K562 (cell line): ENCODE data around the gene SETD7. TPM values are rescaled to one million over a fixed set of nuclear protein-coding genes. Genes with fewer than 3 reads are reported as not detected.

ENCODE experiments used
- ATAC-seq: fragments of 200-7000 bp; cut with Tn5 transposase; 3 replicates; pipeline ENCODE4 v1.9.1; 2020; ENCODE audit warnings: moderate library complexity
- BruUV-seq: library from RNA; stranded (reverse); fragments of 400-500 nt; replicated peaks from 2 replicates; lab custom pipeline; 2021; lab: Mats Ljungman, UMichigan
- CTCF ChIA-PET: fragments of 300-600 bp; formaldehyde crosslinking; extraction: SDS; loops from one replicate; lab custom pipeline; 2021; ENCODE audit warnings: low intra/inter-chr PET ratio; lab: Yijun Ruan, JAX
- POLR2A ChIA-PET: fragments of 300-600, 350-650 bp; sonication (Branson Sonifier 250); formaldehyde crosslinking; extraction: SDS; loops from one replicate; lab custom pipeline; 2021; ENCODE audit warnings: antibody characterized with exemption, inconsistent platforms; lab: Yijun Ruan, JAX
- DNase-seq, 4 experiments: peaks; one replicate each; pipeline versions ENCODE4 v3.0.0 to v3.0.0-alpha.2; 2011 to 2018; ENCODE audit warnings: low spot score in 3 of 4, mixed read lengths in 3 of 4; ENCODE audit errors: extremely low read depth in 1 of 4
- FAIRE-seq: peaks from 2 replicates; lab custom pipeline; 2011; peaks lifted over from hg19 to GRCh38; lab: Jason Lieb, UNC
- H2AFZ ChIP-seq: 2 replicates; pipeline ENCODE4 v1.6.0; 2011; ENCODE audit warnings: low read depth, low read length, control low read depth, inconsistent platforms
- H3K27ac ChIP-seq: fragments of 200-600 bp; 3 replicates; pipeline ENCODE4 v1.8.0; 2011; ENCODE audit warnings: low read depth, mild to moderate bottlenecking, control low read depth, inconsistent platforms, low read length, moderate library complexity, mixed read lengths; ENCODE audit errors: extremely low read depth
- H3K27me3 ChIP-seq, 2 experiments: fragments of 300-600 bp in 1 of 2; 2 replicates in 1 of 2; 3 replicates in 1 of 2; pipeline versions ENCODE4 v1.6.0 to v1.8.0; 2011; ENCODE audit warnings: inconsistent platforms in 2 of 2, low read length in 2 of 2, mild to moderate bottlenecking in 1 of 2, mixed read lengths in 1 of 2, moderate library complexity in 1 of 2; ENCODE audit not compliant: control insufficient read depth in 2 of 2, insufficient read depth in 2 of 2
- H3K36me3 ChIP-seq: fragments of 300-600 bp; 3 replicates; pipeline ENCODE4 v1.8.0; 2011; ENCODE audit warnings: mild to moderate bottlenecking, low read length, inconsistent platforms; ENCODE audit not compliant: control insufficient read depth, insufficient read depth
- H3K4me1 ChIP-seq, 2 experiments: fragments of 200-600 bp in 1 of 2; replicated peaks in 1 of 2; 2 replicates in 1 of 2; 3 replicates in 1 of 2; pipeline versions ENCODE4 v1.5.1 to v1.8.0; 2011; ENCODE audit warnings: inconsistent platforms in 2 of 2, low read length in 2 of 2, mild to moderate bottlenecking in 1 of 2, mixed read lengths in 1 of 2, moderate library complexity in 1 of 2; ENCODE audit not compliant: control insufficient read depth in 2 of 2, insufficient read depth in 2 of 2
- H3K4me2 ChIP-seq: 2 replicates; pipeline ENCODE4 v1.6.1; 2011; ENCODE audit warnings: low read length, control low read depth, inconsistent platforms, mixed read lengths; ENCODE audit not compliant: insufficient read depth
- H3K4me3 ChIP-seq: fragments of 200-600 bp; sonication (generic), shearing (Covaris generic); 2 replicates; pipeline ENCODE4 v1.5.1; 2016; ENCODE audit warnings: control low read depth, inconsistent platforms
- H3K79me2 ChIP-seq: fragments of 200-600 bp; 3 replicates; pipeline ENCODE4 v1.8.0; 2011; ENCODE audit warnings: low read length, inconsistent platforms; ENCODE audit not compliant: control insufficient read depth, insufficient read depth
- H3K9ac ChIP-seq, 2 experiments: 2 replicates each; pipeline versions ENCODE4 v1.6.0 to v1.6.1; 2011; ENCODE audit warnings: low read depth in 2 of 2, low read length in 2 of 2, control low read depth in 1 of 2, inconsistent platforms in 1 of 2, mild to moderate bottlenecking in 1 of 2, mixed read lengths in 1 of 2; ENCODE audit not compliant: insufficient read depth in 1 of 2
- H3K9me1 ChIP-seq: one replicate; pipeline ENCODE4 v1.6.0; 2011; ENCODE audit warnings: inconsistent platforms, mild to moderate bottlenecking, low read length, moderate library complexity; ENCODE audit not compliant: control insufficient read depth, insufficient read depth
- H3K9me3 ChIP-seq: replicated peaks from 2 replicates; pipeline ENCODE4 v1.5.1; 2011; ENCODE audit warnings: low read depth, low read length, inconsistent platforms; ENCODE audit not compliant: control insufficient read depth, insufficient read depth
- H4K20me1 ChIP-seq: replicated peaks from 2 replicates; pipeline ENCODE4 v1.6.1; 2011; ENCODE audit warnings: low read length, inconsistent platforms, mixed read lengths; ENCODE audit not compliant: control insufficient read depth, insufficient read depth
- ARNT ChIP-seq, 2 experiments: fragments of 450-650 bp; IDR thresholded peaks; 2 replicates each; pipeline ENCODE4 v1.6.1; 2016; ENCODE audit warnings: mild to moderate bottlenecking in 1 of 2
- KDM5B ChIP-seq: fragments of 200-600 bp; sonication (generic); IDR thresholded peaks from 2 replicates; pipeline ENCODE4 v1.6.1; 2012; ENCODE audit warnings: low read depth, mild to moderate bottlenecking, moderate library complexity, low read length, control low read depth, inconsistent platforms; ENCODE audit not compliant: insufficient replicate concordance
- SETDB1 ChIP-seq: IDR thresholded peaks from one replicate; pipeline ENCODE4 v1.6.1; 2012; ENCODE audit warnings: low read length, control low read depth, inconsistent platforms
- SIN3A ChIP-seq, 2 experiments: fragments of 150-350 bp in 1 of 2; IDR thresholded peaks; 2 replicates each; pipeline ENCODE4 v1.6.1; 2011 to 2016; ENCODE audit warnings: borderline replicate concordance in 2 of 2, low read depth in 2 of 2, low read length in 2 of 2, mild to moderate bottlenecking in 2 of 2, moderate library complexity in 2 of 2; ENCODE audit not compliant: control insufficient read depth in 1 of 2
- TAF15 ChIP-seq: fragments of 200-400 bp; formaldehyde crosslinking; IDR thresholded peaks from 2 replicates; pipeline ENCODE4 v1.6.1; 2017; ENCODE audit warnings: mild to moderate bottlenecking, low read depth, low read length, moderate library complexity
- TCF7L2 ChIP-seq: fragments of 150-350 bp; IDR thresholded peaks from 2 replicates; pipeline ENCODE4 v1.6.1; 2016; ENCODE audit warnings: low read depth, mild to moderate bottlenecking, low read length, moderate library complexity
- TEAD2 ChIP-seq: fragments of 450-650 bp; IDR thresholded peaks from 2 replicates; pipeline ENCODE4 v1.6.1; 2016; ENCODE audit warnings: missing genetic modification characterization, control low read depth, missing compliant biosample characterization
- ZNF407 ChIP-seq: fragments of 450-650 bp; IDR thresholded peaks from 2 replicates; pipeline ENCODE4 v1.6.1; 2016; ENCODE audit warnings: low read depth
- ZNF830 ChIP-seq: fragments of 250-450 bp; sonication (Bioruptor Pico); IDR thresholded peaks from 2 replicates; pipeline ENCODE4 v1.5.0; 2021; ENCODE audit warnings: mild to moderate bottlenecking
- WGBS: fragments of 100-300 bp; shearing (Covaris generic); methylation state at CpG from one replicate; pipeline ENCODE4 v1.1.6; 2016; ENCODE audit warnings: low coverage, mixed read lengths; ENCODE audit not compliant: insufficient coverage; ENCODE audit errors: missing lambda C conversion rate; 5-methylcytosine and 5-hydroxymethylcytosine counted together
- in situ Hi-C: fragments of 300-500 bp; cut with MboI; formaldehyde crosslinking; loops from 4 replicates; pipeline ENCODE4 v1.15.0; 2018; ENCODE audit warnings: inconsistent platforms, mixed read lengths
- intact Hi-C: fragments of 100-400 bp; cut with micrococcal nuclease; formaldehyde crosslinking; loops from 2 replicates; pipeline ENCODE4 v1.14.2; 2022
- polyA plus RNA-seq, 8 experiments: library from polyadenylated mRNA; depleted of rRNA in 4 of 8; stranded (reverse) in 5 of 8; unstranded in 3 of 8; fragments of >200 nt; fragmentation: Nextera tagmentation in 2 of 8; fragmentation: Illumina TruSeq in 1 of 8; extraction: Ambion mirVana in 2 of 8; extraction: Trizol in 1 of 8; gene quantifications; 2 replicates each; pipeline versions ENCODE4 v1.2.1 to v1.2.3, GENCODE V29; 2011 to 2014; ENCODE audit warnings: inconsistent platforms in 1 of 8, missing spikeins in 1 of 8
- total RNA-seq, 7 experiments: library from RNA; depleted of rRNA in 6 of 7; stranded (reverse); fragments of >200 nt in 6 of 7; fragmentation: Illumina TruSeq in 2 of 7; extraction: Trizol in 2 of 7; gene quantifications; 2 replicates each; pipeline versions ENCODE4 v1.2.1 to v1.2.3, GENCODE V29; 2011 to 2021; ENCODE audit warnings: low replicate concordance in 1 of 7
- TF ChIP-seq, protein P1 (sequence below): fragments of 250-450 bp; sonication (Bioruptor Pico); IDR thresholded peaks from 2 replicates; pipeline ENCODE4 v1.8.0; 2021; ENCODE audit warnings: mild to moderate bottlenecking, moderate library complexity
- TF ChIP-seq, protein P2 (sequence below): sonication (generic); formaldehyde crosslinking; IDR thresholded peaks from 2 replicates; pipeline ENCODE4 v1.8.0; 2022; ENCODE audit warnings: missing genetic modification reagents, mild to moderate bottlenecking, borderline replicate concordance

Gene SETD7
- total and polyA plus RNA-seq, 9 of the 15 experiments (the other 6 are each of a cell fraction or from before 2014, with no cell fraction given): 0.37 to 2.4 (median 1.7) TPM

DNA sequence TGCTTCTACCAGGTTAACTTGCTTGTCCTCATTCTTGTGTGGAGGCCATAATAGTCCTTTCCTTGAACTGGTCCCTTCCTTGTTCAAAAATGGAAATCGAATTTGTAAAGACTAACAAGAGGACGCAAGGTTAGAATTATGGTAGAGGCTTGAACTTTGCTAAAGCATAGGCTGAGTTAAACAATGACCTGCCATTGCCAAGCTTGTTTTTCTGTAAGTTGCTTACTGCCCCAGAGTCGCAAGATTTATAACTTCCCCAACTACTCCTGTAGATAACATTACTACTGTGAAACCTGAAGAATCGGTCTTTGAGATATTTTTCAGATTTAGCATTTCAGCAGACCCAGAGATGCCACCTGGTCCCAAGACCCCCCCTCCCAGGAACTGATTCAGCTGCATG lies 56.8 kb downstream of the SETD7 start:
- no peak for ATAC-seq
- Histone ChIP-seq H3K9me1 (no peaks in the 10 kb centered on the region), H3K9me3 (no peaks in the 10 kb centered on the region), H3K27me3 (peaks cover 14 to 21% of the 10 kb centered on the region in 2 experiments), H3K27ac (no peak overlapping the region), H3K4me2 (no peak overlapping the region), H3K79me2 (no peaks in the 10 kb centered on the region), H3K36me3 (no peaks in the 10 kb centered on the region), H2AFZ (no peak overlapping the region), H3K4me3 (no peak overlapping the region), H3K9ac (no peak overlapping the region), H3K4me1 (no peaks in the 10 kb centered on the region; a peak in 1 of 5 replicates), H4K20me1 (no peaks in the 10 kb centered on the region)
- DNase-seq: no peak
- intact Hi-C loops: loop anchor here (5.0 kb wide), 2 partner anchors 97 to 153 kb away; no protein-coding TSS in a partner anchor
- WGBS: 4% methylated on average over 4 of the region's 4 CpGs
- BruUV-seq: no TSS peak
- in situ Hi-C loops: no loop called here
- ChIA-PET CTCF (no interaction called here), POLR2A (no interaction called here)
- FAIRE-seq: peak; percentile 26
- TF ChIP-seq TAF15 (no peak), SIN3A (IDR thresholded peaks at IDR 0.05; ENCODE audit: borderline replicate concordance in 2 of 2, control insufficient read depth in 1 of 2, low read depth in 2 of 2, low read length in 2 of 2) (no peak), TCF7L2 (no peak), ZNF407 (no peak), SETDB1 (no peak), ARNT (IDR thresholded peaks at IDR 0.05) (no peak), KDM5B (no peak), TEAD2 (no peak), ZNF830 (CRISPR knock-in tag) (no peak)
- TF ChIP-seq, protein P1, sequence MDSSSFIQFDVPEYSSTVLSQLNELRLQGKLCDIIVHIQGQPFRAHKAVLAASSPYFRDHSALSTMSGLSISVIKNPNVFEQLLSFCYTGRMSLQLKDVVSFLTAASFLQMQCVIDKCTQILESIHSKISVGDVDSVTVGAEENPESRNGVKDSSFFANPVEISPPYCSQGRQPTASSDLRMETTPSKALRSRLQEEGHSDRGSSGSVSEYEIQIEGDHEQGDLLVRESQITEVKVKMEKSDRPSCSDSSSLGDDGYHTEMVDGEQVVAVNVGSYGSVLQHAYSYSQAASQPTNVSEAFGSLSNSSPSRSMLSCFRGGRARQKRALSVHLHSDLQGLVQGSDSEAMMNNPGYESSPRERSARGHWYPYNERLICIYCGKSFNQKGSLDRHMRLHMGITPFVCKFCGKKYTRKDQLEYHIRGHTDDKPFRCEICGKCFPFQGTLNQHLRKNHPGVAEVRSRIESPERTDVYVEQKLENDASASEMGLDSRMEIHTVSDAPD: no peak
- TF ChIP-seq, protein P2, sequence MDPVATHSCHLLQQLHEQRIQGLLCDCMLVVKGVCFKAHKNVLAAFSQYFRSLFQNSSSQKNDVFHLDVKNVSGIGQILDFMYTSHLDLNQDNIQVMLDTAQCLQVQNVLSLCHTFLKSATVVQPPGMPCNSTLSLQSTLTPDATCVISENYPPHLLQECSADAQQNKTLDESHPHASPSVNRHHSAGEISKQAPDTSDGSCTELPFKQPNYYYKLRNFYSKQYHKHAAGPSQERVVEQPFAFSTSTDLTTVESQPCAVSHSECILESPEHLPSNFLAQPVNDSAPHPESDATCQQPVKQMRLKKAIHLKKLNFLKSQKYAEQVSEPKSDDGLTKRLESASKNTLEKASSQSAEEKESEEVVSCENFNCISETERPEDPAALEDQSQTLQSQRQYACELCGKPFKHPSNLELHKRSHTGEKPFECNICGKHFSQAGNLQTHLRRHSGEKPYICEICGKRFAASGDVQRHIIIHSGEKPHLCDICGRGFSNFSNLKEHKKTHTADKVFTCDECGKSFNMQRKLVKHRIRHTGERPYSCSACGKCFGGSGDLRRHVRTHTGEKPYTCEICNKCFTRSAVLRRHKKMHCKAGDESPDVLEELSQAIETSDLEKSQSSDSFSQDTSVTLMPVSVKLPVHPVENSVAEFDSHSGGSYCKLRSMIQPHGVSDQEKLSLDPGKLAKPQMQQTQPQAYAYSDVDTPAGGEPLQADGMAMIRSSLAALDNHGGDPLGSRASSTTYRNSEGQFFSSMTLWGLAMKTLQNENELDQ (CRISPR knock-in tag): no peak
